ENCODE results near the gene PGAM2. TPM values are rescaled to one million over a fixed set of nuclear protein-coding genes. Genes with fewer than 3 reads are reported as not detected.

Gene PGAM2
- total and polyA plus RNA-seq, 2 of the 4 experiments (the other 2 are of a cell fraction) = not detected

- no peak overlapping the region for H4K5ac ChIP-seq (ENCODE audit: low read depth, low read length)
- H4K20me1 ChIP-seq (ENCODE audit: insufficient read depth, low read length) = no peaks in the 10 kb centered on the region
- H3K4me3 ChIP-seq (ENCODE audit: insufficient read depth, low read depth, low read length) = no peak overlapping the region
- intact Hi-C loops (cut with micrococcal nuclease) = no loop called here
- WGBS, 2 experiments (ENCODE audit: extremely low coverage in 2 of 2, insufficient read length in 1 of 2) = no CpG with 5 or more reads among the region's 2 CpGs
- H3K79me1 ChIP-seq (ENCODE audit: low read depth in 1 of 2, low read length in 2 of 2) = no peaks in the 10 kb centered on the region
- H3K27me3 ChIP-seq (ENCODE audit: control insufficient read depth, insufficient read depth, low read length) = no peaks in the 10 kb centered on the region
- no TSS peak for BruUV-seq (replicated peaks)
- no peak overlapping the region for H4K8ac ChIP-seq (ENCODE audit: low read depth in 2 of 2, low read length in 2 of 2)
- no peak overlapping the region for H2AFZ ChIP-seq (replicated peaks; ENCODE audit: low read length, poor library complexity)
- dilution Hi-C loops (cut with HindIII; ENCODE audit: low sequenced_read_pairs, unreplicated experiment) = no loop called here
- H3K4ac ChIP-seq (ENCODE audit: low read depth, low read length) = no peak overlapping the region
- POLR2A ChIA-PET (ENCODE audit: unreplicated experiment) = no interaction called here
- H3K56ac ChIP-seq (ENCODE audit: extremely low read depth, insufficient read depth, low read length) = no peak overlapping the region
- no peak overlapping the region for H4K91ac ChIP-seq (ENCODE audit: insufficient read depth, low read depth, low read length)
- H2BK120ac ChIP-seq (ENCODE audit: low read depth, low read length) = no peak overlapping the region
- H2BK15ac ChIP-seq (ENCODE audit: low read depth, low read length) = no peak overlapping the region
- no peaks in the 10 kb centered on the region for H3K9me3 ChIP-seq (ENCODE audit: control insufficient read depth, insufficient read depth, low read length)
- H2BK5ac ChIP-seq (ENCODE audit: low read depth, low read length, poor library complexity, severe bottlenecking) = no peak overlapping the region
- no peak overlapping the region for H3K14ac ChIP-seq (replicated peaks; ENCODE audit: low read depth, low read length)
- no peaks in the 10 kb centered on the region for H3K36me3 ChIP-seq (ENCODE audit: control insufficient read depth, insufficient read depth, low read length)
- no peak overlapping the region; the same call in 1 of the 2 replicates for H3K4me2 ChIP-seq (ENCODE audit: low read depth, low read length)
- no peak overlapping the region for H3K9ac ChIP-seq (ENCODE audit: low read depth, low read length)
- H3K18ac ChIP-seq (ENCODE audit: low read depth, low read length) = peak overlapping the region; percentile 41; the same call in 1 of the 2 replicates
- H3K23ac ChIP-seq (ENCODE audit: low read depth, low read length) = no peak overlapping the region
- H2AK5ac ChIP-seq (ENCODE audit: low read depth, low read length) = peak overlapping the region; percentile 29; the same call in 1 of the 2 replicates
- in situ Hi-C loops (cut with MboI; ENCODE audit: low sequenced_read_pairs) = no loop called here
- peak overlapping the region; percentile 35; the same call in 1 of the 2 replicates for H2BK20ac ChIP-seq (ENCODE audit: low read depth, low read length)
- H2AK9ac ChIP-seq (replicated peaks; ENCODE audit: low read depth, low read length, poor library complexity) = no peak overlapping the region
- H3K4me1 ChIP-seq (ENCODE audit: control insufficient read depth, insufficient read depth, low read length) = peaks cover 4% of the 10 kb centered on the region
- peaks cover 6% of the 10 kb centered on the region; the same call in 1 of the 2 replicates for H3K9me1 ChIP-seq (ENCODE audit: insufficient read depth, low read length)
- TF ChIP-seq, protein P1, sequence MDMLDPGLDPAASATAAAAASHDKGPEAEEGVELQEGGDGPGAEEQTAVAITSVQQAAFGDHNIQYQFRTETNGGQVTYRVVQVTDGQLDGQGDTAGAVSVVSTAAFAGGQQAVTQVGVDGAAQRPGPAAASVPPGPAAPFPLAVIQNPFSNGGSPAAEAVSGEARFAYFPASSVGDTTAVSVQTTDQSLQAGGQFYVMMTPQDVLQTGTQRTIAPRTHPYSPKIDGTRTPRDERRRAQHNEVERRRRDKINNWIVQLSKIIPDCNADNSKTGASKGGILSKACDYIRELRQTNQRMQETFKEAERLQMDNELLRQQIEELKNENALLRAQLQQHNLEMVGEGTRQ (IDR thresholded peaks at IDR 0.05; ENCODE audit: low read depth, low read length) = no peak
- TF ChIP-seq POLR2A (IDR thresholded peaks at IDR 0.05; ENCODE audit: low read depth, low read length) = no peak
- CTCF ChIA-PET = no interaction called here
- ATAC-seq (ENCODE audit: low read depth) (no peak), DNase-seq (no peak)
- no peak overlapping the region for H3K27ac ChIP-seq (ENCODE audit: insufficient read depth, low read length)
These were observed 29.0 kb upstream of the PGAM2 start for GRCh38 chr7:44094365-44094764.
